HepG2 (cell line): ENCODE data around the gene NRK. TPM values are rescaled to one million over a fixed set of nuclear protein-coding genes. Genes with fewer than 3 reads are reported as not detected.

Source experiments
- ATAC-seq: fragments of 200-7000 bp; cut with Tn5 transposase; 3 replicates; pipeline ENCODE4 v1.9.1; 2020; ENCODE audit warnings: mild to moderate bottlenecking, moderate library complexity
- BruUV-seq: library from RNA; stranded (reverse); fragments of 400-500 nt; replicated peaks from 2 replicates; lab custom pipeline; 2021; lab: Mats Ljungman, UMichigan
- CTCF ChIA-PET: fragments of 300-600 bp; formaldehyde crosslinking; extraction: SDS; loops from one replicate; lab custom pipeline; 2021; ENCODE audit warnings: low total read pairs, inconsistent platforms, low intra/inter-chr PET ratio; lab: Yijun Ruan, JAX
- POLR2A ChIA-PET: fragments of 350-600 bp; sonication (Branson Sonifier 250); formaldehyde crosslinking; loops from one replicate; lab custom pipeline; 2020; ENCODE audit warnings: antibody characterized with exemption, inconsistent platforms; lab: Yijun Ruan, JAX
- DNase-seq: peaks from one replicate; pipeline ENCODE4 v3.0.0-alpha.2; 2015; ENCODE audit warnings: low spot score
- FAIRE-seq: peaks from 3 replicates; lab custom pipeline; 2011; peaks lifted over from hg19 to GRCh38; lab: Jason Lieb, UNC
- H2AFZ ChIP-seq: one replicate; pipeline ENCODE4 v1.6.1; 2011; ENCODE audit warnings: low read length, inconsistent platforms
- H3K27ac ChIP-seq: fragments of 300-600 bp; 3 replicates; pipeline ENCODE4 v1.8.0; 2011; ENCODE audit warnings: mixed run types, mild to moderate bottlenecking, mixed read lengths, low read length, inconsistent platforms; ENCODE audit not compliant: insufficient read depth; ENCODE audit errors: extremely low read length
- H3K27me3 ChIP-seq, 2 experiments: fragments of 200-600 bp in 1 of 2; 2 replicates in 1 of 2; 3 replicates in 1 of 2; pipeline versions ENCODE4 v1.6.0 to v1.8.0; 2011; ENCODE audit warnings: low read length in 2 of 2, mild to moderate bottlenecking in 2 of 2, moderate library complexity in 2 of 2, inconsistent platforms in 1 of 2; ENCODE audit not compliant: insufficient read depth in 2 of 2, control insufficient read depth in 1 of 2
- H3K36me3 ChIP-seq, 2 experiments: fragments of 200-600 bp in 1 of 2; replicated peaks in 1 of 2; 2 replicates in 1 of 2; 3 replicates in 1 of 2; pipeline versions ENCODE4 v1.5.1 to v1.8.0; 2011; ENCODE audit warnings: low read length in 2 of 2, inconsistent platforms in 1 of 2; ENCODE audit not compliant: insufficient read depth in 2 of 2, control insufficient read depth in 1 of 2
- H3K4me1 ChIP-seq: 2 replicates; pipeline ENCODE4 v1.5.1; 2012; ENCODE audit warnings: low read length, inconsistent platforms; ENCODE audit not compliant: insufficient read depth
- H3K4me2 ChIP-seq: 2 replicates; pipeline ENCODE4 v1.6.0; 2011; ENCODE audit warnings: low read depth, low read length, inconsistent platforms
- H3K4me3 ChIP-seq, 3 experiments: fragments of 200-600 bp in 1 of 3; sonication (generic), shearing (Covaris generic) in 1 of 3; replicated peaks in 1 of 3; 2 replicates each; pipeline ENCODE4 v1.5.1; 2011 to 2016; ENCODE audit warnings: low read length in 3 of 3, inconsistent platforms in 2 of 3, low read depth in 2 of 3, mild to moderate bottlenecking in 2 of 3, control low read depth in 1 of 3, mixed read lengths in 1 of 3; ENCODE audit not compliant: insufficient read depth in 1 of 3
- H3K79me2 ChIP-seq: one replicate; pipeline ENCODE4 v1.6.1; 2011; ENCODE audit warnings: low read length, inconsistent platforms; ENCODE audit not compliant: insufficient read depth
- H3K9ac ChIP-seq: 2 replicates; pipeline ENCODE4 v1.6.0; 2011; ENCODE audit warnings: mild to moderate bottlenecking, low read depth, low read length, inconsistent platforms; ENCODE audit not compliant: insufficient read depth
- H3K9me3 ChIP-seq: 2 replicates; pipeline ENCODE4 v1.5.1; 2012; ENCODE audit warnings: mild to moderate bottlenecking, low read length
- H4K20me1 ChIP-seq: 2 replicates; pipeline ENCODE4 v1.6.0; 2011; ENCODE audit warnings: inconsistent platforms, mild to moderate bottlenecking, low read length, moderate library complexity; ENCODE audit not compliant: insufficient read depth
- DZIP1 ChIP-seq: sonication (generic); formaldehyde crosslinking; IDR thresholded peaks from 2 replicates; pipeline ENCODE4 v1.5.0; 2020; ENCODE audit warnings: mild to moderate bottlenecking, missing genetic modification reagents
- FOSL1 ChIP-seq: sonication (generic); formaldehyde crosslinking; IDR thresholded peaks from 2 replicates; pipeline ENCODE4 v1.9.0; 2021; ENCODE audit warnings: missing genetic modification reagents, borderline replicate concordance
- GATAD1 ChIP-seq: IDR thresholded peaks from 2 replicates; pipeline ENCODE4 v1.6.1; 2016; ENCODE audit warnings: missing genetic modification reagents, missing compliant biosample characterization
- HDAC1 ChIP-seq: sonication (generic); formaldehyde crosslinking; IDR thresholded peaks from 2 replicates; pipeline ENCODE4 v1.5.1; 2020; ENCODE audit warnings: mild to moderate bottlenecking, missing genetic modification reagents
- HMGA1 ChIP-seq: sonication (generic); formaldehyde crosslinking; conservative IDR thresholded peaks from 2 replicates; pipeline ENCODE4 v1.4.0; 2020; ENCODE audit warnings: missing genetic modification reagents
- KDM1A ChIP-seq: IDR thresholded peaks from 2 replicates; pipeline ENCODE4 v1.6.1; 2016; ENCODE audit warnings: missing compliant biosample characterization
- NCOA2 ChIP-seq: sonication (generic); formaldehyde crosslinking; IDR thresholded peaks from 2 replicates; pipeline ENCODE4 v1.8.0; 2022; ENCODE audit warnings: inconsistent platforms
- PPARG ChIP-seq: conservative IDR thresholded peaks from 2 replicates; pipeline ENCODE4 v1.6.1; 2016; ENCODE audit warnings: missing biosample characterization, missing genetic modification reagents
- TP53 ChIP-seq: sonication (generic); formaldehyde crosslinking; conservative IDR thresholded peaks from 2 replicates; pipeline ENCODE4 v1.4.0; 2020; ENCODE audit warnings: missing genetic modification reagents
- ZBTB10 ChIP-seq: sonication (generic); formaldehyde crosslinking; IDR thresholded peaks from 2 replicates; pipeline ENCODE4 v1.4.0; 2020; ENCODE audit warnings: missing genetic modification reagents, borderline replicate concordance
- ZNF232 ChIP-seq: sonication (generic); formaldehyde crosslinking; IDR thresholded peaks from 2 replicates; pipeline ENCODE4 v1.4.0; 2020; ENCODE audit warnings: missing genetic modification reagents, borderline replicate concordance
- ZNF260 ChIP-seq: sonication (generic); formaldehyde crosslinking; IDR thresholded peaks from 2 replicates; pipeline ENCODE4 v1.4.0; 2020; ENCODE audit warnings: missing genetic modification reagents, low read depth, mild to moderate bottlenecking, borderline replicate concordance
- ZNF337 ChIP-seq: sonication (generic); formaldehyde crosslinking; IDR thresholded peaks from 2 replicates; pipeline ENCODE4 v1.5.1; 2020; ENCODE audit warnings: missing genetic modification reagents, low read depth, mild to moderate bottlenecking, borderline replicate concordance
- ZNF350 ChIP-seq: sonication (generic); formaldehyde crosslinking; IDR thresholded peaks from 2 replicates; pipeline ENCODE4 v1.4.0; 2020; ENCODE audit warnings: mild to moderate bottlenecking, low read depth, missing genetic modification reagents, borderline replicate concordance
- ZNF446 ChIP-seq: sonication (generic); formaldehyde crosslinking; IDR thresholded peaks from 2 replicates; pipeline ENCODE4 v1.5.0; 2020; ENCODE audit warnings: mild to moderate bottlenecking, missing genetic modification reagents
- ZNF572 ChIP-seq: sonication (generic); formaldehyde crosslinking; IDR thresholded peaks from 2 replicates; pipeline ENCODE4 v1.5.1; 2020; ENCODE audit warnings: mild to moderate bottlenecking, missing genetic modification reagents
- ZNF75D ChIP-seq: sonication (generic); formaldehyde crosslinking; IDR thresholded peaks from 2 replicates; pipeline ENCODE4 v1.8.1; 2023; ENCODE audit warnings: missing genetic modification reagents, mild to moderate bottlenecking, borderline replicate concordance
- ZSCAN12 ChIP-seq: sonication (generic); formaldehyde crosslinking; IDR thresholded peaks from 2 replicates; pipeline ENCODE4 v1.9.0; 2021; ENCODE audit warnings: mild to moderate bottlenecking, missing genetic modification reagents
- WGBS: methylation state at CpG from one replicate; pipeline ENCODE4 v1.1.6; 2017; ENCODE audit warnings: low lambda C conversion rate; 5-methylcytosine and 5-hydroxymethylcytosine counted together
- in situ Hi-C: cut with HindIII; loops from 2 replicates; pipeline ENCODE4 v1.10.0; 2017; ENCODE audit warnings: low pct_unique_long_range_greater_than_20kb; ENCODE audit not compliant: extremely low pct_ligation_motif_present
- intact Hi-C: fragments of 100-400 bp; cut with micrococcal nuclease; formaldehyde crosslinking; loops from one replicate; pipeline ENCODE4 v1.10.0; 2022; ENCODE audit not compliant: unreplicated experiment
- polyA plus RNA-seq, 8 experiments: library from polyadenylated mRNA; depleted of rRNA in 3 of 8; stranded (reverse) in 7 of 8; unstranded in 1 of 8; fragments of >200 nt; fragmentation: Illumina TruSeq in 4 of 8; extraction: Trizol in 4 of 8; gene quantifications; 2 replicates each; pipeline versions ENCODE4 v1.2.1 to v1.2.3, GENCODE V29; 2011 to 2016; ENCODE audit warnings: low read depth in 4 of 8, missing spikeins in 1 of 8, mixed read lengths in 1 of 8; ENCODE audit not compliant: insufficient read depth in 1 of 8
- total RNA-seq, 5 experiments: library from RNA; depleted of rRNA; stranded (reverse); fragments of >200 nt; fragmentation: Illumina TruSeq; extraction: Trizol; gene quantifications; 2 replicates each; pipeline ENCODE4 v1.2.3, GENCODE V29; 2016; ENCODE audit warnings: low read depth in 1 of 5
- TF ChIP-seq, protein P1 (sequence below): sonication (generic); formaldehyde crosslinking; IDR thresholded peaks from 2 replicates; pipeline ENCODE4 v1.4.0; 2020; ENCODE audit warnings: missing genetic modification reagents

NRK gene
- total and polyA plus RNA-seq, 2 of the 13 experiments (the other 11 are each of a cell fraction or from before 2014, with no cell fraction given): not detected

GRCh38 chrX:106007815-106008214 lies 185.5 kb downstream of the NRK start:
- FAIRE-seq: peak; percentile 79
- ChIA-PET CTCF (no interaction called here), POLR2A (interaction anchor here (0.9 kb wide), 1 partner anchor 31 kb away, joined by 3 read pairs; the partner anchor contains the start of gene SERPINA7)
- in situ Hi-C loops: no loop called here
- Histone ChIP-seq H3K9me3 (peaks cover 11% of the 10 kb centered on the region), H3K4me2 (peak overlapping the region; percentile 47), H3K9ac (peak overlapping the region; percentile 43; the same call in 1 of the 2 replicates), H3K27ac (peak overlapping the region; percentile 76), H3K4me1 (peaks cover 64% of the 10 kb centered on the region), H3K79me2 (no peaks in the 10 kb centered on the region), H3K36me3 (no peaks in the 10 kb centered on the region), H3K27me3 (no peaks in the 10 kb centered on the region), H2AFZ (no peak overlapping the region), H4K20me1 (no peaks in the 10 kb centered on the region), H3K4me3 (no peak overlapping the region; a peak in 1 of 6 replicates)
- ATAC-seq: peak; percentile 96
- no TSS peak for BruUV-seq
- intact Hi-C loops: no loop called here
- no CpG with 5 or more reads among the region's 1 CpG for WGBS
- peak; percentile 90 for DNase-seq
- no peak for TF ChIP-seq ZNF337
- no peak for TF ChIP-seq ZNF350 (CRISPR knock-in tag)
- TF ChIP-seq TP53 (CRISPR knock-in tag): peak; percentile 96
- TF ChIP-seq ZNF75D (CRISPR knock-in tag): no peak
- no peak; the same call in 1 of the 2 replicates for TF ChIP-seq GATAD1 (CRISPR knock-in tag)
- peak; percentile 49; the same call in 1 of the 2 replicates for TF ChIP-seq HDAC1
- TF ChIP-seq KDM1A (CRISPR knock-in tag): no peak
- TF ChIP-seq FOSL1: no peak
- TF ChIP-seq ZNF572: no peak
- TF ChIP-seq NCOA2: peak; percentile 95
- TF ChIP-seq DZIP1 (CRISPR knock-in tag): no peak
- no peak for TF ChIP-seq HMGA1 (CRISPR knock-in tag)
- no peak for TF ChIP-seq ZNF232
- TF ChIP-seq ZNF446: no peak
- TF ChIP-seq, protein P1, sequence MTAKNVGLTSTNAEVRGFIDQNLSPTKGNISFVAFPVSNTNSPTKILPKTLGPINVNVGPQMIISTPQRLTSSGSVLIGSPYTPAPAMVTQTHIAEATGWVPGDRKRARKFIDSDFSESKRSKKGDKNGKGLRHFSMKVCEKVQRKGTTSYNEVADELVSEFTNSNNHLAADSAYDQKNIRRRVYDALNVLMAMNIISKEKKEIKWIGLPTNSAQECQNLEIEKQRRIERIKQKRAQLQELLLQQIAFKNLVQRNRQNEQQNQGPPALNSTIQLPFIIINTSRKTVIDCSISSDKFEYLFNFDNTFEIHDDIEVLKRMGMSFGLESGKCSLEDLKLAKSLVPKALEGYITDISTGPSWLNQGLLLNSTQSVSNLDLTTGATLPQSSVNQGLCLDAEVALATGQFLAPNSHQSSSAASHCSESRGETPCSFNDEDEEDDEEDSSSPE (CRISPR knock-in tag): no peak
- no peak for TF ChIP-seq ZSCAN12 (CRISPR knock-in tag)
- TF ChIP-seq PPARG (CRISPR knock-in tag): peak; percentile 39; the same call in 1 of the 2 replicates
- TF ChIP-seq ZNF260 (CRISPR knock-in tag): no peak
- TF ChIP-seq ZBTB10 (CRISPR knock-in tag): no peak
